Epithelial cell of proximal tubule (primary cell): ENCODE measurements around the gene VGLL4. TPM values are rescaled to one million over a fixed set of nuclear protein-coding genes. Genes with fewer than 3 reads are reported as not detected.

ENCODE experiments used
- DNase-seq: peaks from one replicate; pipeline ENCODE4 v3.0.0-alpha.2; 2011; ENCODE audit warnings: low read depth
- H3K4me3 ChIP-seq: 2 replicates; pipeline ENCODE4 v1.5.1; 2011; ENCODE audit warnings: low read depth, mild to moderate bottlenecking, low read length
- CTCF ChIP-seq: conservative IDR thresholded peaks from 2 replicates; pipeline ENCODE4 v1.5.1; 2012; ENCODE audit warnings: low read depth, mild to moderate bottlenecking, low read length
- total RNA-seq: library from RNA; depleted of rRNA; stranded (reverse); fragments of >200 nt; gene quantifications from 2 replicates; pipeline ENCODE4 v1.2.3, GENCODE V29; 2015

Gene VGLL4
- total RNA-seq, 1 donor from 2014 or later = 52.4 TPM

DNA sequence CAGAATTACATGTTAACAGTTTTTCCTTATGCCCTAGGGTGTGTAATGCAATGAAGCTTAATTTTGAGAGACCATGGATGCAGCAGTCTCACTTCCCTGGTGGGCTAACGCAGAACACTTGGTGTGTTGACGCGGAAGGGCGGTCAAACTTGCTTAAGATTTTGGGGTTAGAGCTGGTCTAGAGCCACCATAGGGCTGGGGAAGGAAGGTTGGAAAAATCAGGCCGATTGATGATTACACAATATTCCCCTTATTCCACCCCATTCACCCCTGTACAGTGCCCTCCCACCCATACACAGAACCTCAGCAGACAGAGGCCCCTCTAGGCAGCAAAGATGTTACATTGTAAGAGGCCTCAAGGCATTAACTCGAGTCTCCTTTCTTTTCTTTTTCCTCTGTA, 24.3 kb downstream of the VGLL4 start:
- no peak overlapping the region for H3K4me3 ChIP-seq
- DNase-seq = no peak
- TF ChIP-seq CTCF = no peak

DNA sequence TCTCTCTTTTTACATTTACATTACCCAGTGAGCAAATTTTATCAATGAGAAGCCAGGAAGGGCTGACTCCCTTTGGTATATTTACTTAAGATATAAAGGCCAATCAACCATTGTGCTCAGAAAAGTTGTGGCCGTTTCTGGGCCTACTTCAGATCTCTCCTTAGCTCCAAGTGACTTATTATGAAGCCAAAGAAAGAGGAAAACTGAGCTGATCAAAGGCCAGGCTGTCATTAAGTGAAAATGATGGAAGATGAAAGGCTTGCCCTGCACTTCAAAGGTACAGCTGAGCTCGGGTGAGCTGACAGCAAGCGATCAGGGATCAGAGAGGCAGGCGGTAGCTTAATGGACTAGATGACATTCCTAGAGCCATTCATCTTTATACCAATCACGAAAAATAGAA, 24.8 kb downstream of the VGLL4 start:
- no peak for DNase-seq
- TF ChIP-seq CTCF = no peak
- no peak overlapping the region for H3K4me3 ChIP-seq

DNA sequence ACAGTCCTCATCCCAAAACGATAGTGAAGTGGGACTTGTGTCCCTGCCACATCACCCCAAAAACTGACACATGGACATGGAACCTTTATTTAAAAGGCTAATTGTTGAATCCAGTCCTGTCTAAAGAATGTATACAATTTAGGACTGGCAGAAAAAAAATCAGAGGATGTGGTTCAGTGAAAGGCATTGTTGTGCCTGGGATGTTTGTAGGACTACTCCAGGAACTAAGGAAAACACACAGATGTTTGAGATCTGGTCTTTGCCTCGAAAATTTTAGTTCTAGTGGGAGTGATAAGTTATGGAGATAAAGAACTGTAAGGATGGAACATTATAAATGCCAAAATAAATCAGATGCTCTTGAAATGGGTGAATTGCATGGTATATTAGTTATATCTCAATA, 27.2 kb downstream of the VGLL4 start:
- DNase-seq = no peak
- no peak for TF ChIP-seq CTCF
- no peak overlapping the region for H3K4me3 ChIP-seq

DNA sequence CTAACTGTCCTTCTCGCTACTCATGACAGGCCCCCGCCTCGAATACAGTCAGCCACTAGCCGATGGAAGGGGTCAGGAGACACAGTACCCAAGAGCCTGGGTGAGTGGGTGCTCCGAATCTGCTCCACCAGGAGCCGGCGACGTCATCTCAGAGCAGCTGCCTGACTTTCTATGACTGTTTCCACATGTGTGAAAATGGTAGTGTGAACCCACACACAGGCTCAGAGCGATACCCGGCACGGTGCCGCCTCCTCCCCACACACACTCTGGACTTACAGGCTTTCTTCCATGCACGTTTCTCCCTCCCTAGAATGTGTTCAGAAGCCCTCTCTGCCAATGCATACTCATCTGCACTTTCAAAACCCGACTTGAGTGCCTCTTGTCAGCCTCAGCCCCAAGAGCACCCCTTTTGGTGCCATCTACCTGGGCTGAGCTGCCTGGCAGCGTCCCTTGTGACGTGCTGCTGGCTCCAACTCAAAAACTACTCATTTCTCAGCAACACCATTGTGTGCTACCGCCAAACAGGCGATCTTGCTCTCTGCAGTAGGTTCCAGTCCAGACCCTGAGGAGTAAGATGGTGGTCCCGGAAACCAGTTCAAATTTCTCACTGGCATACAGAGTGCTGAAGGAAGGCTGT, 29.7 kb downstream of the VGLL4 start:
- TF ChIP-seq CTCF = no peak
- DNase-seq = no peak
- H3K4me3 ChIP-seq = no peak overlapping the region

DNA sequence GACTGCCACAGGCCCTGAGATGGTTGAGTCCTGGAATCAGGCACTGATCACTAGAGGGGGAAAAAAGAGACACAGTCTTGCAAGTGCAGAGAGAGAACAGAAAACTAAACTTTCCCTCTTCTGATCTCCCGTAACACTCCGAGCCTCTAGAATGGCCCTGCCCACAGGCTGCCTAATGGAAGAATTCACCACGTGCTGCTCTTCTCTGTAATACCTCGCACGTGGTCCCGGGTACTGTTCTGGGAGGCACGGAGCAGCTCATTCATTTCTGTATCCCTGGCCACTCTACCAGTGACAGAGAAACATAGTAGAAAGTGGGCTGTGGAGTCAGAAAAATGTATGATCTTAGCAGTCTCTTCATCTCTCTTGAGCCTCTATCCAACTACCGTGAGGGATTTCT, 30.4 kb downstream of the VGLL4 start:
- DNase-seq = no peak
- no peak overlapping the region for H3K4me3 ChIP-seq
- TF ChIP-seq CTCF = no peak

- no peak overlapping the region for H3K4me3 ChIP-seq
- no peak for DNase-seq
- TF ChIP-seq CTCF = no peak
Measured at GRCh38 chr3:11612515-11613188, 31.1 kb downstream of the VGLL4 start.

GRCh38 chr3:11611341-11611799, 32.3 kb downstream of the VGLL4 start:
- DNase-seq = no peak
- TF ChIP-seq CTCF = no peak
- no peak overlapping the region for H3K4me3 ChIP-seq
